ENCODE results near the gene SUMO3. TPM values are rescaled to one million over a fixed set of nuclear protein-coding genes. Genes with fewer than 3 reads are reported as not detected.

SUMO3 gene
- total and polyA plus RNA-seq, 2 of the 8 experiments (the other 6 are each of a cell fraction or from before 2014, with no cell fraction given): 96.8 to 101 TPM

DNA sequence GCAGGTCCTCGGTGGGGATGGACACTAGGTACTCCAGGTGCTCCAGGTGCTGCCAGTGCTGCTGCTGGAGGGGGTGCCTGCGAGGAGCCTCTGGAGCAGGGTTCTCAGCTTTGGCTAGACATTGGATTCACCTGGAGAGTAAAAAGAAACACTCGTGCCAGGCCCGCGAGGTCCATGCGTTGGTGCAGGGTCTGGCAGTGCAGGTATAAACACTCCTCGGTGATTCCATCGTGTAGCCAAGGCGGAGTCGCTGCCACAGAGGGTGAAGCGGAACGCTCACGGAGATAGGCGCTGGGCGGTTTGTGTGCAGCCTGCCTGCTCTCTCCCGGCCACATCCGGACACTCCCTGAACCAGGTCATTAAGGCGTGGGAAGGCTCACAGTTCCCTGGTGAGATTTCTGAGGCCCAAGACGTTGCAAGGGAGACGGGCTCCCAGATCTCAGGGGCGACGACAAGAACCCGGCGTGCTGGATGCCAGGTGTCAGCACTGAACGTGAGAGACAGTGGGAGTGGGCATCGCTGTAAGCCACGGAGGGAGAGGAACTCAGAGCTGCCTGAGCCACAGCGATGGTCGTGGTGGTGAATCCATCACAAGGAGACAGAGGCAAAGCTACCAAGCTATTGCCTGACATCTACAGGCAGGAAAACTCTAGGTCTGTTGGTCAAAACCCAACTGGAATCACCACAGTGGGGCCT, 17.2 kb upstream of the SUMO3 start (continued):
- TF ChIP-seq, protein P1, sequence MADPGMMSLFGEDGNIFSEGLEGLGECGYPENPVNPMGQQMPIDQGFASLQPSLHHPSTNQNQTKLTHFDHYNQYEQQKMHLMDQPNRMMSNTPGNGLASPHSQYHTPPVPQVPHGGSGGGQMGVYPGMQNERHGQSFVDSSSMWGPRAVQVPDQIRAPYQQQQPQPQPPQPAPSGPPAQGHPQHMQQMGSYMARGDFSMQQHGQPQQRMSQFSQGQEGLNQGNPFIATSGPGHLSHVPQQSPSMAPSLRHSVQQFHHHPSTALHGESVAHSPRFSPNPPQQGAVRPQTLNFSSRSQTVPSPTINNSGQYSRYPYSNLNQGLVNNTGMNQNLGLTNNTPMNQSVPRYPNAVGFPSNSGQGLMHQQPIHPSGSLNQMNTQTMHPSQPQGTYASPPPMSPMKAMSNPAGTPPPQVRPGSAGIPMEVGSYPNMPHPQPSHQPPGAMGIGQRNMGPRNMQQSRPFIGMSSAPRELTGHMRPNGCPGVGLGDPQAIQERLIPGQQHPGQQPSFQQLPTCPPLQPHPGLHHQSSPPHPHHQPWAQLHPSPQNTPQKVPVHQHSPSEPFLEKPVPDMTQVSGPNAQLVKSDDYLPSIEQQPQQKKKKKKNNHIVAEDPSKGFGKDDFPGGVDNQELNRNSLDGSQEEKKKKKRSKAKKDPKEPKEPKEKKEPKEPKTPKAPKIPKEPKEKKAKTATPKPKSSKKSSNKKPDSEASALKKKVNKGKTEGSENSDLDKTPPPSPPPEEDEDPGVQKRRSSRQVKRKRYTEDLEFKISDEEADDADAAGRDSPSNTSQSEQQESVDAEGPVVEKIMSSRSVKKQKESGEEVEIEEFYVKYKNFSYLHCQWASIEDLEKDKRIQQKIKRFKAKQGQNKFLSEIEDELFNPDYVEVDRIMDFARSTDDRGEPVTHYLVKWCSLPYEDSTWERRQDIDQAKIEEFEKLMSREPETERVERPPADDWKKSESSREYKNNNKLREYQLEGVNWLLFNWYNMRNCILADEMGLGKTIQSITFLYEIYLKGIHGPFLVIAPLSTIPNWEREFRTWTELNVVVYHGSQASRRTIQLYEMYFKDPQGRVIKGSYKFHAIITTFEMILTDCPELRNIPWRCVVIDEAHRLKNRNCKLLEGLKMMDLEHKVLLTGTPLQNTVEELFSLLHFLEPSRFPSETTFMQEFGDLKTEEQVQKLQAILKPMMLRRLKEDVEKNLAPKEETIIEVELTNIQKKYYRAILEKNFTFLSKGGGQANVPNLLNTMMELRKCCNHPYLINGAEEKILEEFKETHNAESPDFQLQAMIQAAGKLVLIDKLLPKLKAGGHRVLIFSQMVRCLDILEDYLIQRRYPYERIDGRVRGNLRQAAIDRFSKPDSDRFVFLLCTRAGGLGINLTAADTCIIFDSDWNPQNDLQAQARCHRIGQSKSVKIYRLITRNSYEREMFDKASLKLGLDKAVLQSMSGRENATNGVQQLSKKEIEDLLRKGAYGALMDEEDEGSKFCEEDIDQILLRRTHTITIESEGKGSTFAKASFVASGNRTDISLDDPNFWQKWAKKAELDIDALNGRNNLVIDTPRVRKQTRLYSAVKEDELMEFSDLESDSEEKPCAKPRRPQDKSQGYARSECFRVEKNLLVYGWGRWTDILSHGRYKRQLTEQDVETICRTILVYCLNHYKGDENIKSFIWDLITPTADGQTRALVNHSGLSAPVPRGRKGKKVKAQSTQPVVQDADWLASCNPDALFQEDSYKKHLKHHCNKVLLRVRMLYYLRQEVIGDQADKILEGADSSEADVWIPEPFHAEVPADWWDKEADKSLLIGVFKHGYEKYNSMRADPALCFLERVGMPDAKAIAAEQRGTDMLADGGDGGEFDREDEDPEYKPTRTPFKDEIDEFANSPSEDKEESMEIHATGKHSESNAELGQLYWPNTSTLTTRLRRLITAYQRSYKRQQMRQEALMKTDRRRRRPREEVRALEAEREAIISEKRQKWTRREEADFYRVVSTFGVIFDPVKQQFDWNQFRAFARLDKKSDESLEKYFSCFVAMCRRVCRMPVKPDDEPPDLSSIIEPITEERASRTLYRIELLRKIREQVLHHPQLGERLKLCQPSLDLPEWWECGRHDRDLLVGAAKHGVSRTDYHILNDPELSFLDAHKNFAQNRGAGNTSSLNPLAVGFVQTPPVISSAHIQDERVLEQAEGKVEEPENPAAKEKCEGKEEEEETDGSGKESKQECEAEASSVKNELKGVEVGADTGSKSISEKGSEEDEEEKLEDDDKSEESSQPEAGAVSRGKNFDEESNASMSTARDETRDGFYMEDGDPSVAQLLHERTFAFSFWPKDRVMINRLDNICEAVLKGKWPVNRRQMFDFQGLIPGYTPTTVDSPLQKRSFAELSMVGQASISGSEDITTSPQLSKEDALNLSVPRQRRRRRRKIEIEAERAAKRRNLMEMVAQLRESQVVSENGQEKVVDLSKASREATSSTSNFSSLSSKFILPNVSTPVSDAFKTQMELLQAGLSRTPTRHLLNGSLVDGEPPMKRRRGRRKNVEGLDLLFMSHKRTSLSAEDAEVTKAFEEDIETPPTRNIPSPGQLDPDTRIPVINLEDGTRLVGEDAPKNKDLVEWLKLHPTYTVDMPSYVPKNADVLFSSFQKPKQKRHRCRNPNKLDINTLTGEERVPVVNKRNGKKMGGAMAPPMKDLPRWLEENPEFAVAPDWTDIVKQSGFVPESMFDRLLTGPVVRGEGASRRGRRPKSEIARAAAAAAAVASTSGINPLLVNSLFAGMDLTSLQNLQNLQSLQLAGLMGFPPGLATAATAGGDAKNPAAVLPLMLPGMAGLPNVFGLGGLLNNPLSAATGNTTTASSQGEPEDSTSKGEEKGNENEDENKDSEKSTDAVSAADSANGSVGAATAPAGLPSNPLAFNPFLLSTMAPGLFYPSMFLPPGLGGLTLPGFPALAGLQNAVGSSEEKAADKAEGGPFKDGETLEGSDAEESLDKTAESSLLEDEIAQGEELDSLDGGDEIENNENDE (IDR thresholded peaks at IDR 0.05; ENCODE audit: insufficient replicate concordance, low read length): no peak
- TF ChIP-seq KDM5A (IDR thresholded peaks at IDR 0.05; ENCODE audit: low read length): no peak
- TF ChIP-seq, protein P2, sequence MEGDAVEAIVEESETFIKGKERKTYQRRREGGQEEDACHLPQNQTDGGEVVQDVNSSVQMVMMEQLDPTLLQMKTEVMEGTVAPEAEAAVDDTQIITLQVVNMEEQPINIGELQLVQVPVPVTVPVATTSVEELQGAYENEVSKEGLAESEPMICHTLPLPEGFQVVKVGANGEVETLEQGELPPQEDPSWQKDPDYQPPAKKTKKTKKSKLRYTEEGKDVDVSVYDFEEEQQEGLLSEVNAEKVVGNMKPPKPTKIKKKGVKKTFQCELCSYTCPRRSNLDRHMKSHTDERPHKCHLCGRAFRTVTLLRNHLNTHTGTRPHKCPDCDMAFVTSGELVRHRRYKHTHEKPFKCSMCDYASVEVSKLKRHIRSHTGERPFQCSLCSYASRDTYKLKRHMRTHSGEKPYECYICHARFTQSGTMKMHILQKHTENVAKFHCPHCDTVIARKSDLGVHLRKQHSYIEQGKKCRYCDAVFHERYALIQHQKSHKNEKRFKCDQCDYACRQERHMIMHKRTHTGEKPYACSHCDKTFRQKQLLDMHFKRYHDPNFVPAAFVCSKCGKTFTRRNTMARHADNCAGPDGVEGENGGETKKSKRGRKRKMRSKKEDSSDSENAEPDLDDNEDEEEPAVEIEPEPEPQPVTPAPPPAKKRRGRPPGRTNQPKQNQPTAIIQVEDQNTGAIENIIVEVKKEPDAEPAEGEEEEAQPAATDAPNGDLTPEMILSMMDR (IDR thresholded peaks at IDR 0.05; ENCODE audit: control extremely low read depth in 1 of 3, insufficient read depth in 1 of 3, low read depth in 1 of 3, low read length in 3 of 3): no peak
- TF ChIP-seq BACH1 (IDR thresholded peaks at IDR 0.05; ENCODE audit: low read length): no peak
- no peak for TF ChIP-seq RXRA (IDR thresholded peaks at IDR 0.05; ENCODE audit: insufficient read depth, low read depth, low read length)
- TF ChIP-seq TBP (IDR thresholded peaks at IDR 0.05; ENCODE audit: low read depth, low read length): no peak
- no peak for TF ChIP-seq NRF1 (IDR thresholded peaks at IDR 0.05; ENCODE audit: low read depth, low read length)
- TF ChIP-seq KDM1A (IDR thresholded peaks at IDR 0.05; ENCODE audit: borderline replicate concordance, low read length): no peak
